GM23248 (cell line): ENCODE data around the gene CFAP54.

Experiments
- EZH2 ChIP-seq: fragments of 200-600 bp; sonication (generic); IDR thresholded peaks from 2 replicates; pipeline ENCODE4 v1.6.1; 2018; ENCODE audit warnings: antibody characterized with exemption, mild to moderate bottlenecking; ENCODE audit not compliant: insufficient read depth, poor library complexity, severe bottlenecking
- EZH2phosphoT487 ChIP-seq: fragments of 200-600 bp; sonication (generic); IDR thresholded peaks from 2 replicates; pipeline ENCODE4 v1.6.1; 2018; ENCODE audit warnings: antibody characterized with exemption, moderate library complexity, mild to moderate bottlenecking, low read depth; ENCODE audit not compliant: insufficient read depth

DNA sequence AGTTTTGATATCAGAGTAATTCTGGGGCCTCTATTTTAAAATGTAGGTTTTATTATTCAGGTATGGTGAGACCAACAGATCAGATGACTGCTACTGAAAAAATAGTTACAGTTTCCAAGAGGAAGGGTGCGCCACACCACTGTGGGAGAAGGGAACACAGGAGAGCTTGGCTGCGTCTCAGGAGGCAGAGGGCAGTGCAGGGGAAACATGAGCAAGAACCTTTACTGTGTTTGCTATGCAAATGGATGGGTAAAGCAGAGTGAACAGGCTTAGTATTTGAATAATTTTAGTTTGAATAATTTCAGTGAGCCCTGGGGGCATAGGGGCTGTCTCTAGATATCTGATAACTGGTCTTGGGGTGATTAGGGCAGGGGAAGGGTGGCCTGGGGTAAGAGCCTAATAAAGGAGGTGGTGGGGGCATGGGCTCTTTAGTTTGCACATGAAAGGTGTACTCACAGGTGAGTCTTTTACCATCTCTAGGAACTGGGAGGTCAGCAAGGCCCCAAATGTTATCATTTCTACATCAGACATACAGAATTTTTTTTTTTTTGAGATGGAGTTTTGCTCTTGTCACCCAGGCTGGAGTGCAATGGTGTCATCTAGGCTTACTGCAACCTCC, 220.9 kb downstream of the CFAP54 start:
- TF ChIP-seq EZH2 (no peak), EZH2phosphoT487 (no peak)
